GM21423 (cell line): ENCODE measurements around the gene ECI2.
"Not testable (repeated sequence)": the region's sequence is repeated elsewhere in the genome, so short reads cannot be mapped to it uniquely, and the experiment has no call there.

Experiments used
- ATAC-seq: cut with Tn5 transposase; IDR thresholded peaks from one replicate; pipeline ENCODE4 v1.9.1; 2021; ENCODE audit warnings: mild to moderate bottlenecking, moderate library complexity; ENCODE audit not compliant: unreplicated experiment

ECI2 gene

DNA sequence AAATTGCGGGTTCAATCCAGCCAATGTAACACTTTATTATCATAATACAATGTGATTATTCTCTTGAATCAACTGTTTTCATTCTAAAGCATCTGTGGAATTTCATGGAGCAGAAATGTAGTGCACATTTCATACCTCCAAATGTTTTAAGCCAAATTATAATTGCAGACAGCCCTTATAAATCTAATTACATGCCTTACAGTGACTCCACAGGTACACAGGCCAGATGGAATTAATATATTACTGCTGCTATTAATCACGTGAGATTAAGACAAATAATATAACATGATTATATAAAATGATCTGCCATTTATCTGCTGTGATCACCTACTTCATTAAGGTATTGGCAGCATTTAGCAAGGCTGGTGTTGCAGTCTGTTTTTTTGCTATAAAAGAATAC lies 9.7 kb upstream of the ECI2 start:
- no peak for ATAC-seq

- ATAC-seq = no peak
Observed at GRCh38 chr6:4139272-4139671, 3.9 kb upstream of the ECI2 start.

DNA sequence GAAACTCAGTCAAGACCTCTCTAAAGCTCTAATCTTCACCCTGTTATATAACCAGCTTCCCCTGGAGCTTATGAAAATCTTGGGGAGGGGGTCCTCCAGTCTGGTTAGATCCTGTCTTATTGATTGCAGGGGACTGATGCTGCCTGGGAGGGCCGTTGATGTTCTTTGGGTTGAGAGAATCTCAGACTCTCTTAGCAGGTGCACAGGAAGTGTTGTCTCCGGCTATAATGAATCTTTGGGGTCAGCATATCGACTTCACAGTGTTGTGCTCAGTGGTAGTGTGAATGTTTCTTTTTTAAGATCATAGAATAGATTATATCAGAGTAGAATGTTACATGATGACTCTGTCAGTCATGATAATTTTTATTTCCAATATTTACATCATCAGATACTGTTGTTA lies 2.8 kb upstream of the ECI2 start:
- no peak for ATAC-seq

DNA sequence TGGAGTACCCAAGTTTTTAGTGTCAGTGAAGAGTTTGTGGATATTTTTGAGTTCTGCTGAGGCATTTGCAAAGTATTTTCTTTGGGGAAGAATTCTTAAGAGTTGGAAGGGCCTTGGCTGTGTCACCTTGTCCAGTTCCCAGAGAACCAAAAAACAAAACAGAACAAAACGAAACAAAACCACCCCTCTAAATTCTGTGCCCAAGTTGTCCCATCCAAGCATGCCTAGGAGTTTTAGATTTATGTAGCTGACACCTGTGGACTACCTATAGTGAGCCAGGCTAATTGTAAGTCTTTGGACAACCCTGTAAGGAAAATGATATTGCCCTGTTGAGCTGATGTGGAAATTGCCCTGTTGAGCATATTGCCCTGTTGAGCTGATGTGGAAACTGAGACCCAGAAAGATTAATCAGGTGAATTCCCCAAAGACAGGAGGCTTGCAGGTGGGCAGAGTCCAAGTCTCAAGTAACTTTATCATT lies 1.0 kb upstream of the ECI2 start:
- ATAC-seq = no peak

DNA sequence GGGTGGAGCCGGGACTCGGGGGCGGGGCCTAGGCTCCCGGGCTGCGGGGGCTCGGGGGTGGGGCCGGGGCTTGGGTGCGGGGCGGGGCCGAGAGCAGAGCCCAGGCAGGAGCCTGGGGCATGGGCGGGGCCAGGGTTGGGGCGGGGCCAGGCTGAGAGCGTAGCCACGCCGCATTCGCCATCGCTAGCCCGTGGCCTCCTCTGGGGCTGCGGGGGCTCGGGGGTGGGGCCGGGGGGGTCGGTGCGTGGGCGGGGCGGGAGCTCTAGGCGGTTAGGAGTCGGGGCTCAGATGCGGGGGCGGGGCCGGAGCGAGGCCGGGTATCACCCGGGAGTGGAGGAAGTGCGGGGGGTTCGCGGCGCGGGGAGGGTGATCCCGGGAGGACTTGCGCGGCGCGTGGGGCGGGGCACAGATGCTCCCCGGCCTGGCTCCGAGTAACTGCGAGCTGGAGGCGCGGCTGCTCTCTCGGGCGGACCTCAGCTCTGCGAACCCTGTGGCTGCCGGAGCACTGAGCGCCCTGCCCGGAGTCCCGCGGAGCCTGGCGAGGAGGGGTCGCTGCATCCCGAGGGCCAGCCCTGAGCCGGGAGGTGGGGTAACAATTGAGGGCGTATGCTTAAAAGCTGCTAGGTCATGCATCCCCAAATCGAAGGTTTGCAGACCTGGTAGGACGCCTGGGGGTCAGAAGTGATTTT lies 434 bp upstream of the ECI2 start:
- peak; percentile 68 for ATAC-seq

DNA sequence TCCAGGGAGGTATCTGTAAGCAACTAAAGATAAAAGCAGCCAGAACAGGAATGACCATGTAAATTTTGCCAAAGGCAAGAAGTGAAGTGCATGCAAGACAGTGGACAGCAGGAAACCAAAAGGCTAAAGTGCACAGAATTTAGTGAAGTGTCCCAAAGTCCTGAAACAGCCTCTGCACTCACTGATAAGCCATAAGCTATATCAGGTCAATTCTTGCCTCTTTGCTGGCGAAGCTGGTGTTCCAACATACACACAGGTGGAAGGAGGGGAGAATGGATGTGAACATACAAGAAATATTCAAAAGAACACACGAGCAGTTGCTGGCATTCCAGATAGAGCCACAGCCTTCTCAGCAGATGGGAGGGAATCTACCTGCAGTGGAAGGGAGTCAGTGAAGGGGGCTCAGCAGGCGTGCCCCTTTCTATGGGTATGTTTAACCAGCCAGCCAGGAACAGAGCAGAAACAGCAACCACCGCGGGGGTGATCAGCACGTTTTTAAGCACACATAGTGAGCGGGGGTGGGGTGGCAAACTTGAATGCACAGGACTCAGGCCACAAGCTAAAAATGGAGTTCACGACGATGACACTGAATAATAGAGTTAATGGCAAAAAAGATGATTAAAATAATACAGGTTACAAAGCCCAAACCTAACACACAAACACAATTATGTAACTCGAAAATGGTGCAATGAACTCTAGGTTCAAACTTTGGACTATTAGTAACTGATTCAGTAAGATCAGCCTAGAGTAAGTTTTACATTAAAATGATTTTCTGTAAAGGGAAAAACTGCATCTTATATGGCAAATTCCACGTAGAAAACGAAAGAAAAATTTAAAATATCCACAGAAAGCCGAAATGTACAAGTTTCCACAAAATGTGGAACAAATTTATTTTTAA lies 1.2 kb downstream of the ECI2 start:
- no peak for ATAC-seq

GRCh38 chr6:4130357-4130987 lies 4.9 kb downstream of the ECI2 start:
- ATAC-seq = no peak

DNA sequence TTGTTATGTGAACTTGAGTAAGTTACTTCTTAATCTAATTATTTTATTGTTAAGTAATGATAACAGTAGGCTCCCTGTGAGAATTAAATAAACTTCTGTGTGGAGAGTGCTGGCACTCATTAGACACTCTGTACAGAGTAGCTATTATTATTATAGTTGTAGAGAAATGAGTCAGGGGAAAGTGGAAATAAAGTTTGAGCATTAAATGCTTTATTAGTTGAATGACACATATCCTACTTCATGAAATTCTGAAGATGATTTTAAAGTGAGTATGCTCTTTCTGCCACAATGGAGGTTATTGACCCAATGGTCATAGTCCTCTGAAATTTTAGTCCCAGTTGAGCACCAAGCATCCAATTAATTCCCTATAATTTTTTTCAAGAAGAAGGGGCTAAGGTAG lies 5.9 kb downstream of the ECI2 start:
- no peak for ATAC-seq

DNA sequence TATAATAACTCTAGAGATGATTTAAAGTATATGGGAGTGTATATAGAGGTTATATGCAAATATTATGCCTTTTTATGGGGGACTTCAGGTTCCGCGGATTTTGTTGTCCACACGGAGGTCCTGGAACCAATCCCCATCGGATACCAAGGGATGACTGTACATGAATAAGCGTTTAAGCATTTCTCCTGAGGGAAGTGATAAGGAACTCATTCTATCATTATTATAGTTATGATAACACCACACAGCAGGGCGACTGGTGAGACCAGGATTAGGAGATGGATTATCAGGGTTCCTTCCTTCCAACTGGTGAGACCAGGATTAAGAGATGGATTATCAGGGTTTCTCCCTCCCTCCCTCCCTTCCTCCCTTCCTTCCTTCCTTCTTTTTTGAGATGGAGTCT lies 6.6 kb downstream of the ECI2 start:
- no peak for ATAC-seq

- ATAC-seq = no peak
Observed at GRCh38 chr6:4128072-4128471, 7.3 kb downstream of the ECI2 start.

DNA sequence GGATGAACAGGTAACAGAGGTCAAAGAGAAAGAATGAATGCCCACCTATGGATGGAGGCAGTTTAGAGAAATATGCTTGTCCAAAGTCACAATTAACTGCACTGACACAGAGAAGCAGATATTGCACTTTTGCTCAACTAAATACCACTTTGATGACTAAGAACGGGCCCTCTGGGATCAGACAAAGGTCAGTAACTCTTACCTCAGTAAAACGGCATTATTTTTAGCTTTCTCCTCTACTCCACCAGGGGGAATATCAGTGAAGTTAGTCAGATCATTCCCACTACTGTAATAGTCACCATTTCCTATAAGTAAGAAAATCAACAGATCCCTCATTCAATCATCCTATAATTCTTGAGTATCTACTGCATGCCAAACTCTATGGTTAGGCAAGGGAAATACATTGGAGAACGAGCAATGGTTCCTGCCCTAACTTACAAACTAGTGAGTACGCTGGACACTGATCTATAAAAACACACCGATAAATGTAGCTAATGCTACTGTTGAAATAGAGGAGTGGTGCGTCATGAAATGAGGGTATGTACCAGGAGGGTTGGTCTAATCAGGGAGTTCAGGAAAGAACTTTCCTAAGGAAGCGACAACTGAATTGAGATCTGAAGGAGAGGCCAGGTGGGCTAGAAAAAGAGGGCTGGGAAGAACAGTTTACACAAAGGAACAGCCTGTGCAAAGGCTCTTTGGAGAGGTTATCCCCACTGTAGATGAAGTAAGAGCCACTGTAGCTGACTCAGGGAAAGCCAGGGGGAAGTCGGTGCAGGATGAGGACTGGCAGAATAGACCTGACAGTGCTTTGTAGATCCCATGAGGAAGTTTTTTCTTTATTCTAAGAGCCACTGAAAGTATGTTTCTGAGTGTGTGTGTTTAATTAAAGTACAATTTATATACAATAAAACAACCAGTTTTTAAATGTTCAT lies 9.2 kb downstream of the ECI2 start:
- ATAC-seq = no peak

GRCh38 chr6:4125500-4125899 lies 9.9 kb downstream of the ECI2 start:
- no peak for ATAC-seq

- ATAC-seq = no peak
Observed at GRCh38 chr6:4124351-4124750, 11.0 kb downstream of the ECI2 start.

DNA sequence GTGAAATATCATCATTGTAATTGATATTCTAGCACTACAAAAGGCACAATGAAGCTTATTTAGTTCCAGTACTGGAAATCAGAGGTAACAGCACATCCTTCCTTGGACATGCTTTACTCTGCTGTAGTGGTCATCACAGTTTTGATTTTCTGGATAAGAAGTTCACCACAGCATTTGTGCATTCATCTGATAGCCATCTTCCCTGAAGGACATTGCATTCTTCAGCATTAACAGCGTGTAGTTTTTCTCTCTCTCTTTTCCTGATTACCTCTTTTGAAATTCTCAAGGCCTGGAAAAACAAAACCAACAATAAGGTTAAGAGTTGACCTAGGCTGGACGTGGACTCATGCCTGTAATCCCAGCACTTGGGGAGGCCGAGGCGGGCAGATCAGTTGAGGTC lies 19.6 kb downstream of the ECI2 start:
- ATAC-seq = no peak

DNA sequence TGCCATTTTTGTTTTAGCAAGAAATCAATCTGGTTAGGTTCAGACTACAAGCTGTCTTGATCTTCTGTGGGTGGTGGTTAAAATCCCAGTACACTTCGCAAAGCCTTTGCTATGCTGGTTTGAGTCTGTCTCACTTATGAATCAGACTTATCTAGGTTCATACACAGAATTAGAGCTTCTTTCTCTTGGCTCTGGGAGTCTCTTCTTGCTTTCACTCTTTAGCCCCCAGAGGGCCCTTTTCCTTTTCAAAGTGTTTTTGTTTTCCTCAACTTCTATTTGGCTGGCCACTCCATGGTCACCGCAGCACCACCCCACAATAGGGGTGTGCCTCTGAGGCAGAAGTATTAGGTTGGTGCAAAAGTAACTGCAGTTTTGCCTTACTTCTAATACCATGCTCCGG lies 21.3 kb downstream of the ECI2 start:
- ATAC-seq = no peak

- ATAC-seq = no peak
Observed at GRCh38 chr6:4113649-4114048, 21.7 kb downstream of the ECI2 start.

DNA sequence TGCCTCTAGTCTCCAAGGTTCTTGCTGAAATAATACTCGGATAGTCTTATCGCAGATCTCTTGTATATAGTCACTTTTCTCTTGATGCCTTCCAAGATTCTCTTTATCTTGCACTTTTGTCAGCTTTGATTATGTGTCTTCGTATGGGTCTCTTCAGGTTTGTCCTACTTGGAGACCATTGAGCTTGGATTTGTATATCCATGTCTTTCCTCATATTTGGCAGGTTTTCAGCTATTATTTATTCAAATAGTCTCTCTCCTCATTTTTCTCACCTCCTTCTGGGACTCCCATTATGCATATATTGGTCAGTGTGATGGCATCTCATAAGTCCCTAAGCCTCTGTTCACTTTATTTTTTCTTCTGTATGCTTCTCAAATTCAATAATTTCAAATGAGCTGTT lies 23.0 kb downstream of the ECI2 start:
- ATAC-seq = no peak

GRCh38 chr6:4109363-4109815 lies 26.0 kb downstream of the ECI2 start:
- not testable (repeated sequence) for ATAC-seq

DNA sequence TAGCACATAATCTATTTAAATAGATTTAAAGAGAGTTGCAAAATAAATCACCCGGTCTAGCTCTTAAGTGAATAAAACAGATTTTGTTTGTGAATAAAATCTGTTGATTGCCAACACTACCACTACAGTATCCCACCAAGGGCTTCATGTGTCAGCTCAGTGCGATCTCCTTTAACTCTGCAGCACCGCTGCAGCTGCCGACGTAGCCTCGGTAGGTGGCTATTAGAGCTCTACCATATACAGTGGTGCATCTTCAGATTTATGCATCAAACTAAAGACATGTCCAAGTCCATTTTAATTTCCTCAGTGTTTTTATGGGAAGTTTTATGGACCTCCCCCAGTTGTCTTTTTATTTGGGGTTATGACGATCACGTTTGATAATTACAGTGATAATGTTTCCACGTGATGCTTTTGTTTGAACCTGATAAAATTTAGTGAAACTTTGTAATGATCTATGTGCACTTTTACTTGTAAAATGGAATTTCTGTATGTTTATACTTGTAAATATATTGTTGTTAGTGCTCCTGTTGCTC lies 26.7 kb downstream of the ECI2 start:
- no peak for ATAC-seq

- no peak for ATAC-seq
Observed at GRCh38 chr6:4107873-4108272, 27.5 kb downstream of the ECI2 start.
